PFSK-1 (cell line): ENCODE measurements around the gene FER1L5.

ENCODE experiments used
- FOXP2 ChIP-seq: optimal IDR thresholded peaks from 2 replicates; pipeline ENCODE3; 2011; ENCODE audit warnings: borderline replicate concordance, control low read depth, inconsistent platforms; ENCODE audit not compliant: insufficient read depth; ENCODE audit errors: extremely low read length, extremely low read depth
- POLR2AphosphoS5 ChIP-seq: IDR thresholded peaks from 2 replicates; pipeline ENCODE4 v1.6.1; 2012; ENCODE audit warnings: low read depth, mild to moderate bottlenecking, control low read depth, low read length, moderate library complexity
- SIN3A ChIP-seq: IDR thresholded peaks from 2 replicates; pipeline ENCODE4 v1.6.1; 2012; ENCODE audit warnings: mild to moderate bottlenecking, low read length, moderate library complexity, borderline replicate concordance; ENCODE audit not compliant: insufficient read depth
- TAF1 ChIP-seq: IDR thresholded peaks from 2 replicates; pipeline ENCODE4 v1.6.1; 2012; ENCODE audit warnings: low read length, control low read depth, borderline replicate concordance; ENCODE audit not compliant: insufficient read depth
- TF ChIP-seq, protein P1 (sequence below), 2 experiments: IDR thresholded peaks; 2 replicates each; pipeline versions ENCODE4 v1.6.1 to v1.8.0; 2011 to 2012; ENCODE audit warnings: low read depth in 2 of 2, low read length in 2 of 2, control low read depth in 1 of 2, inconsistent platforms in 1 of 2, mild to moderate bottlenecking in 1 of 2, moderate library complexity in 1 of 2; ENCODE audit not compliant: insufficient read depth in 1 of 2

DNA sequence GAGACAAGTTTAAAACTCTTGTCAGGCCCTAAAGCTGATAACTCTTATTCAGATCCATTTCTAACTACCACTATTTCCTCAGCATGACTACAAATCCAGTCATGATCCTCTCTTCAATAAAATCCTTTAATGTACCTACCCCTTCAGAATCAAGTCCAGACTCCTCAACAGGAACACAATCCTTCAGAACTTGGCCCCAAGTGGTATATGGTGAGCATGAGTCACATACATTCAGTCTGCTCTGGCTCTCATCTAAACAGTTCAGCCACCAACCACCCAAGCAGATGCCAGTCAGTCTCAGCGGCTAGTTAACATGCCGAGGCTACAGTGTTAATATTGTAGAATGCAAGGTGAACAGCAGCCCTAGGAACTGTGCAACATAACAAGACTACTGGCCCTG, 87.6 kb downstream of the FER1L5 start:
- no peak for TF ChIP-seq SIN3A
- TF ChIP-seq POLR2AphosphoS5, result no peak
- no peak for TF ChIP-seq TAF1
- TF ChIP-seq, protein P1, sequence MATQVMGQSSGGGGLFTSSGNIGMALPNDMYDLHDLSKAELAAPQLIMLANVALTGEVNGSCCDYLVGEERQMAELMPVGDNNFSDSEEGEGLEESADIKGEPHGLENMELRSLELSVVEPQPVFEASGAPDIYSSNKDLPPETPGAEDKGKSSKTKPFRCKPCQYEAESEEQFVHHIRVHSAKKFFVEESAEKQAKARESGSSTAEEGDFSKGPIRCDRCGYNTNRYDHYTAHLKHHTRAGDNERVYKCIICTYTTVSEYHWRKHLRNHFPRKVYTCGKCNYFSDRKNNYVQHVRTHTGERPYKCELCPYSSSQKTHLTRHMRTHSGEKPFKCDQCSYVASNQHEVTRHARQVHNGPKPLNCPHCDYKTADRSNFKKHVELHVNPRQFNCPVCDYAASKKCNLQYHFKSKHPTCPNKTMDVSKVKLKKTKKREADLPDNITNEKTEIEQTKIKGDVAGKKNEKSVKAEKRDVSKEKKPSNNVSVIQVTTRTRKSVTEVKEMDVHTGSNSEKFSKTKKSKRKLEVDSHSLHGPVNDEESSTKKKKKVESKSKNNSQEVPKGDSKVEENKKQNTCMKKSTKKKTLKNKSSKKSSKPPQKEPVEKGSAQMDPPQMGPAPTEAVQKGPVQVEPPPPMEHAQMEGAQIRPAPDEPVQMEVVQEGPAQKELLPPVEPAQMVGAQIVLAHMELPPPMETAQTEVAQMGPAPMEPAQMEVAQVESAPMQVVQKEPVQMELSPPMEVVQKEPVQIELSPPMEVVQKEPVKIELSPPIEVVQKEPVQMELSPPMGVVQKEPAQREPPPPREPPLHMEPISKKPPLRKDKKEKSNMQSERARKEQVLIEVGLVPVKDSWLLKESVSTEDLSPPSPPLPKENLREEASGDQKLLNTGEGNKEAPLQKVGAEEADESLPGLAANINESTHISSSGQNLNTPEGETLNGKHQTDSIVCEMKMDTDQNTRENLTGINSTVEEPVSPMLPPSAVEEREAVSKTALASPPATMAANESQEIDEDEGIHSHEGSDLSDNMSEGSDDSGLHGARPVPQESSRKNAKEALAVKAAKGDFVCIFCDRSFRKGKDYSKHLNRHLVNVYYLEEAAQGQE (IDR thresholded peaks at IDR 0.05; ENCODE audit: insufficient read depth in 1 of 2, low read depth in 2 of 2, low read length in 2 of 2), result no peak
- no peak for TF ChIP-seq FOXP2
